OCI-LY3 (cell line): ENCODE results near the gene SH3RF3.

Experiments used
- CTCF ChIP-seq: fragments of 200-600, 300-600 bp; sonication (generic); IDR thresholded peaks from 2 replicates; pipeline ENCODE4 v1.5.1; 2014; ENCODE audit warnings: antibody characterized with exemption, low read length, low read depth
- EZH2phosphoT487 ChIP-seq: fragments of 200-600 bp; shearing (Covaris generic); IDR thresholded peaks from 2 replicates; pipeline ENCODE4 v1.6.1; 2018; ENCODE audit warnings: antibody characterized with exemption, mixed run types, low read depth

- TF ChIP-seq CTCF (no peak), EZH2phosphoT487 (no peak)
Observed at GRCh38 chr2:109538546-109538945, 409.5 kb downstream of the SH3RF3 start.
